WTC11 (cell line): ENCODE data around the gene ERMP1. TPM values are rescaled to one million over a fixed set of nuclear protein-coding genes. Genes with fewer than 3 reads are reported as not detected.

Experiments used
- ATAC-seq: fragments of 200-7000 bp; cut with Tn5 transposase; 2 replicates; pipeline ENCODE4 v1.10.0; 2021; ENCODE audit warnings: mild to moderate bottlenecking, moderate library complexity
- CTCF ChIA-PET: fragments of 300-600 bp; sonication (Branson Sonifier 250); formaldehyde crosslinking; loops from one replicate; lab custom pipeline; 2021; ENCODE audit warnings: antibody characterized with exemption; lab: Charles Lee
- POLR2A ChIA-PET: fragments of 350-600 bp; sonication (Branson Sonifier 250); formaldehyde crosslinking; loops from one replicate; lab custom pipeline; 2021; ENCODE audit warnings: antibody characterized with exemption; lab: Charles Lee
- DNase-seq: peaks from one replicate; pipeline ENCODE4 v3.0.0; 2021; ENCODE audit warnings: low spot score
- H3K27ac Mint-ChIP-seq: 2 replicates; pipeline ENCODE4 v1.8.0; 2021; ENCODE audit warnings: mixed read lengths
- H3K27me3 Mint-ChIP-seq: 2 replicates; pipeline ENCODE4 v1.8.0; 2021; ENCODE audit warnings: low read depth, mild to moderate bottlenecking, moderate library complexity, mixed read lengths
- H3K36me3 Mint-ChIP-seq: 2 replicates; pipeline ENCODE4 v1.8.0; 2021; ENCODE audit warnings: mixed read lengths
- H3K4me1 Mint-ChIP-seq: 2 replicates; pipeline ENCODE4 v1.8.0; 2022; ENCODE audit warnings: mixed read lengths
- H3K4me3 Mint-ChIP-seq: 2 replicates; pipeline ENCODE4 v1.8.0; 2021; ENCODE audit warnings: mild to moderate bottlenecking, moderate library complexity, mixed read lengths
- H3K9me3 Mint-ChIP-seq: 2 replicates; pipeline ENCODE4 v1.8.0; 2021; ENCODE audit warnings: mixed read lengths
- ATF1 ChIP-seq: sonication (generic); formaldehyde crosslinking; IDR thresholded peaks from 2 replicates; pipeline ENCODE4 v1.8.1; 2023; ENCODE audit warnings: mild to moderate bottlenecking, moderate library complexity, missing genetic modification reagents
- CTCF ChIP-seq: fragments of 200-600 bp; IDR thresholded peaks from 2 replicates; pipeline ENCODE4 v1.8.0; 2022; ENCODE audit warnings: antibody characterized with exemption
- E2F4 ChIP-seq: sonication (generic); formaldehyde crosslinking; IDR thresholded peaks from 2 replicates; pipeline ENCODE4 v1.8.1; 2022; ENCODE audit warnings: low read depth, mild to moderate bottlenecking, moderate library complexity, missing genetic modification reagents, borderline replicate concordance
- JAZF1 ChIP-seq: fragments of 250-450 bp; sonication (Bioruptor Pico); IDR thresholded peaks from 2 replicates; pipeline ENCODE4 v1.9.0; 2021; ENCODE audit warnings: moderate library complexity, mild to moderate bottlenecking, inconsistent platforms
- KAT7 ChIP-seq: sonication (generic); formaldehyde crosslinking; IDR thresholded peaks from 2 replicates; pipeline ENCODE4 v1.8.1; 2023; ENCODE audit warnings: missing genetic modification reagents, mild to moderate bottlenecking, borderline replicate concordance
- MYBL2 ChIP-seq: sonication (generic); formaldehyde crosslinking; IDR thresholded peaks from 2 replicates; pipeline ENCODE4 v1.8.1; 2023; ENCODE audit warnings: mild to moderate bottlenecking, moderate library complexity, missing genetic modification reagents
- NR3C1 ChIP-seq: sonication (generic); formaldehyde crosslinking; conservative IDR thresholded peaks from 2 replicates; pipeline ENCODE4 v1.8.1; 2023; ENCODE audit warnings: low read depth, mild to moderate bottlenecking, missing genetic modification reagents
- PREB ChIP-seq: sonication (generic); formaldehyde crosslinking; IDR thresholded peaks from 2 replicates; pipeline ENCODE4 v1.8.1; 2022; ENCODE audit warnings: mild to moderate bottlenecking, missing genetic modification reagents, moderate library complexity, borderline replicate concordance
- ZBTB21 ChIP-seq: sonication (generic); formaldehyde crosslinking; IDR thresholded peaks from 2 replicates; pipeline ENCODE4 v1.8.1; 2023; ENCODE audit warnings: mild to moderate bottlenecking, missing genetic modification reagents, borderline replicate concordance
- ZNF138 ChIP-seq: sonication (generic); formaldehyde crosslinking; conservative IDR thresholded peaks from 2 replicates; pipeline ENCODE4 v1.8.1; 2022; ENCODE audit warnings: mild to moderate bottlenecking, moderate library complexity, missing genetic modification reagents
- ZNF219 ChIP-seq: sonication (generic); formaldehyde crosslinking; IDR thresholded peaks from 2 replicates; pipeline ENCODE4 v1.8.0; 2023; ENCODE audit warnings: missing genetic modification reagents, mild to moderate bottlenecking, borderline replicate concordance
- ZNF232 ChIP-seq: sonication (generic); formaldehyde crosslinking; IDR thresholded peaks from 2 replicates; pipeline ENCODE4 v1.8.0; 2022; ENCODE audit warnings: mild to moderate bottlenecking, missing genetic modification reagents
- ZNF317 ChIP-seq: sonication (generic); formaldehyde crosslinking; IDR thresholded peaks from 2 replicates; pipeline ENCODE4 v1.8.1; 2023; ENCODE audit warnings: low read depth, mild to moderate bottlenecking, moderate library complexity, missing genetic modification reagents, borderline replicate concordance
- ZNF416 ChIP-seq: fragments of 250-450 bp; sonication (Bioruptor Pico); IDR thresholded peaks from 2 replicates; pipeline ENCODE4 v1.9.0; 2021; ENCODE audit warnings: mild to moderate bottlenecking, inconsistent platforms
- total RNA-seq: library from RNA; stranded (reverse); gene quantifications from 3 replicates; pipeline ENCODE4 v1.2.3, GENCODE V29; 2021
- TF ChIP-seq, protein P1 (sequence below): sonication (generic); formaldehyde crosslinking; IDR thresholded peaks from 2 replicates; pipeline ENCODE4 v1.8.0; 2022; ENCODE audit warnings: mild to moderate bottlenecking, missing genetic modification reagents
- TF ChIP-seq, protein P2 (sequence below): sonication (generic); formaldehyde crosslinking; IDR thresholded peaks from 2 replicates; pipeline ENCODE4 v1.8.1; 2023; ENCODE audit warnings: mild to moderate bottlenecking, missing genetic modification reagents, borderline replicate concordance
- TF ChIP-seq, protein P3 (sequence below): fragments of 250-450 bp; sonication (Bioruptor Pico); IDR thresholded peaks from 2 replicates; pipeline ENCODE4 v1.9.0; 2021; ENCODE audit warnings: mild to moderate bottlenecking
- TF ChIP-seq, protein P4 (sequence below): sonication (generic); formaldehyde crosslinking; IDR thresholded peaks from 2 replicates; pipeline ENCODE4 v1.8.1; 2023; ENCODE audit warnings: mild to moderate bottlenecking, moderate library complexity, missing genetic modification reagents

The ERMP1 gene
- total RNA-seq, 1 experiment from 2014 or later, result 25.4 TPM

GRCh38 chr9:5811751-5812150 lies 21.2 kb downstream of the ERMP1 start:
- Mint-ChIP-seq H3K27me3 (no peaks in the 10 kb centered on the region), H3K9me3 (no peaks in the 10 kb centered on the region), H3K36me3 (peaks cover 17% of the 10 kb centered on the region), H3K27ac (no peak overlapping the region), H3K4me1 (no peaks in the 10 kb centered on the region), H3K4me3 (no peak overlapping the region)
- DNase-seq, result no peak
- no peak for ATAC-seq
- ChIA-PET CTCF (no interaction called here), POLR2A (no interaction called here)
- no peak for TF ChIP-seq NR3C1
- no peak for TF ChIP-seq ZNF219
- TF ChIP-seq ATF1 (CRISPR knock-in tag), result no peak
- TF ChIP-seq, protein P1, sequence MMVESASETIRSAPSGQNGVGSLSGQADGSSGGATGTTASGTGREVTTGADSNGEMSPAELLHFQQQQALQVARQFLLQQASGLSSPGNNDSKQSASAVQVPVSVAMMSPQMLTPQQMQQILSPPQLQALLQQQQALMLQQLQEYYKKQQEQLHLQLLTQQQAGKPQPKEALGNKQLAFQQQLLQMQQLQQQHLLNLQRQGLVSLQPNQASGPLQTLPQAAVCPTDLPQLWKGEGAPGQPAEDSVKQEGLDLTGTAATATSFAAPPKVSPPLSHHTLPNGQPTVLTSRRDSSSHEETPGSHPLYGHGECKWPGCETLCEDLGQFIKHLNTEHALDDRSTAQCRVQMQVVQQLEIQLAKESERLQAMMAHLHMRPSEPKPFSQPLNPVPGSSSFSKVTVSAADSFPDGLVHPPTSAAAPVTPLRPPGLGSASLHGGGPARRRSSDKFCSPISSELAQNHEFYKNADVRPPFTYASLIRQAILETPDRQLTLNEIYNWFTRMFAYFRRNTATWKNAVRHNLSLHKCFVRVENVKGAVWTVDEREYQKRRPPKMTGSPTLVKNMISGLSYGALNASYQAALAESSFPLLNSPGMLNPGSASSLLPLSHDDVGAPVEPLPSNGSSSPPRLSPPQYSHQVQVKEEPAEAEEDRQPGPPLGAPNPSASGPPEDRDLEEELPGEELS (CRISPR knock-in tag), result no peak
- no peak for TF ChIP-seq KAT7 (CRISPR knock-in tag)
- TF ChIP-seq ZNF138 (CRISPR knock-in tag), result no peak

- ATAC-seq, result no peak
- CTCF ChIA-PET, result no interaction called here
- DNase-seq, result no peak
- H3K36me3 Mint-ChIP-seq, result peaks cover 18% of the 10 kb centered on the region
- no peaks in the 10 kb centered on the region for H3K27me3 Mint-ChIP-seq
- no peaks in the 10 kb centered on the region for H3K9me3 Mint-ChIP-seq
- no peak overlapping the region for H3K4me3 Mint-ChIP-seq
- H3K27ac Mint-ChIP-seq, result no peak overlapping the region
- no peaks in the 10 kb centered on the region for H3K4me1 Mint-ChIP-seq
- TF ChIP-seq, protein P2, sequence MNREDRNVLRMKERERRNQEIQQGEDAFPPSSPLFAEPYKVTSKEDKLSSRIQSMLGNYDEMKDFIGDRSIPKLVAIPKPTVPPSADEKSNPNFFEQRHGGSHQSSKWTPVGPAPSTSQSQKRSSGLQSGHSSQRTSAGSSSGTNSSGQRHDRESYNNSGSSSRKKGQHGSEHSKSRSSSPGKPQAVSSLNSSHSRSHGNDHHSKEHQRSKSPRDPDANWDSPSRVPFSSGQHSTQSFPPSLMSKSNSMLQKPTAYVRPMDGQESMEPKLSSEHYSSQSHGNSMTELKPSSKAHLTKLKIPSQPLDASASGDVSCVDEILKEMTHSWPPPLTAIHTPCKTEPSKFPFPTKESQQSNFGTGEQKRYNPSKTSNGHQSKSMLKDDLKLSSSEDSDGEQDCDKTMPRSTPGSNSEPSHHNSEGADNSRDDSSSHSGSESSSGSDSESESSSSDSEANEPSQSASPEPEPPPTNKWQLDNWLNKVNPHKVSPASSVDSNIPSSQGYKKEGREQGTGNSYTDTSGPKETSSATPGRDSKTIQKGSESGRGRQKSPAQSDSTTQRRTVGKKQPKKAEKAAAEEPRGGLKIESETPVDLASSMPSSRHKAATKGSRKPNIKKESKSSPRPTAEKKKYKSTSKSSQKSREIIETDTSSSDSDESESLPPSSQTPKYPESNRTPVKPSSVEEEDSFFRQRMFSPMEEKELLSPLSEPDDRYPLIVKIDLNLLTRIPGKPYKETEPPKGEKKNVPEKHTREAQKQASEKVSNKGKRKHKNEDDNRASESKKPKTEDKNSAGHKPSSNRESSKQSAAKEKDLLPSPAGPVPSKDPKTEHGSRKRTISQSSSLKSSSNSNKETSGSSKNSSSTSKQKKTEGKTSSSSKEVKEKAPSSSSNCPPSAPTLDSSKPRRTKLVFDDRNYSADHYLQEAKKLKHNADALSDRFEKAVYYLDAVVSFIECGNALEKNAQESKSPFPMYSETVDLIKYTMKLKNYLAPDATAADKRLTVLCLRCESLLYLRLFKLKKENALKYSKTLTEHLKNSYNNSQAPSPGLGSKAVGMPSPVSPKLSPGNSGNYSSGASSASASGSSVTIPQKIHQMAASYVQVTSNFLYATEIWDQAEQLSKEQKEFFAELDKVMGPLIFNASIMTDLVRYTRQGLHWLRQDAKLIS (CRISPR knock-in tag), result no peak
- TF ChIP-seq MYBL2 (CRISPR knock-in tag), result no peak
- TF ChIP-seq, all 79 proteins: peak for 0
- POLR2A ChIA-PET, result interaction anchor here (0.6 kb wide), 1 partner anchor 11 kb away, joined by 4 read pairs; no protein-coding TSS in a partner anchor
Measured at GRCh38 chr9:5805478-5805877, 27.4 kb downstream of the ERMP1 start.

DNA sequence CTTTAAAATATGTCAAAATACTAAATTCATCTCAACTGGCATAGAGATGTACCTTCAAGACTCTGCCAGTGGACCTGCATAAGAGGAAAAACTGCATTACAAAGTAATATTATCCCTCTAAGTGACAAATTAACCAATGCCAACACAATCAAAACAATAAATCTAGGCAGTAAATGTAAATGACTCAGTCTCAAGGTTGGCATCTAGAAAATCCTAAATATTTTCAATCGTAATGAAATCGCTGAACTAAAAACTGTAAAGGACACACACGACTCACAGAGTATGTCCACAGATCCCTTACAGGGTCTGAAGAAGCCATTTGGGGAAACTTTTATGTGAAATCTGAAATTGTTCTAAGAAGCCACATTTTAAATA lies 31.2 kb downstream of the ERMP1 start:
- ChIA-PET POLR2A (no interaction called here), CTCF (no interaction called here)
- Mint-ChIP-seq H3K4me1 (no peaks in the 10 kb centered on the region), H3K27ac (no peak overlapping the region), H3K9me3 (no peaks in the 10 kb centered on the region), H3K36me3 (peaks cover 18% of the 10 kb centered on the region), H3K4me3 (no peak overlapping the region), H3K27me3 (no peaks in the 10 kb centered on the region)
- ATAC-seq (no peak), DNase-seq (no peak)
- TF ChIP-seq, protein P3, sequence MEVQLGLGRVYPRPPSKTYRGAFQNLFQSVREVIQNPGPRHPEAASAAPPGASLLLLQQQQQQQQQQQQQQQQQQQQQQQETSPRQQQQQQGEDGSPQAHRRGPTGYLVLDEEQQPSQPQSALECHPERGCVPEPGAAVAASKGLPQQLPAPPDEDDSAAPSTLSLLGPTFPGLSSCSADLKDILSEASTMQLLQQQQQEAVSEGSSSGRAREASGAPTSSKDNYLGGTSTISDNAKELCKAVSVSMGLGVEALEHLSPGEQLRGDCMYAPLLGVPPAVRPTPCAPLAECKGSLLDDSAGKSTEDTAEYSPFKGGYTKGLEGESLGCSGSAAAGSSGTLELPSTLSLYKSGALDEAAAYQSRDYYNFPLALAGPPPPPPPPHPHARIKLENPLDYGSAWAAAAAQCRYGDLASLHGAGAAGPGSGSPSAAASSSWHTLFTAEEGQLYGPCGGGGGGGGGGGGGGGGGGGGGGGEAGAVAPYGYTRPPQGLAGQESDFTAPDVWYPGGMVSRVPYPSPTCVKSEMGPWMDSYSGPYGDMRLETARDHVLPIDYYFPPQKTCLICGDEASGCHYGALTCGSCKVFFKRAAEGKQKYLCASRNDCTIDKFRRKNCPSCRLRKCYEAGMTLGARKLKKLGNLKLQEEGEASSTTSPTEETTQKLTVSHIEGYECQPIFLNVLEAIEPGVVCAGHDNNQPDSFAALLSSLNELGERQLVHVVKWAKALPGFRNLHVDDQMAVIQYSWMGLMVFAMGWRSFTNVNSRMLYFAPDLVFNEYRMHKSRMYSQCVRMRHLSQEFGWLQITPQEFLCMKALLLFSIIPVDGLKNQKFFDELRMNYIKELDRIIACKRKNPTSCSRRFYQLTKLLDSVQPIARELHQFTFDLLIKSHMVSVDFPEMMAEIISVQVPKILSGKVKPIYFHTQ, result no peak
- no peak for TF ChIP-seq CTCF
- TF ChIP-seq ZNF317 (CRISPR knock-in tag), result no peak
- TF ChIP-seq ZBTB21 (CRISPR knock-in tag), result no peak
- no peak for TF ChIP-seq ZNF232 (CRISPR knock-in tag)
- TF ChIP-seq, protein P4, sequence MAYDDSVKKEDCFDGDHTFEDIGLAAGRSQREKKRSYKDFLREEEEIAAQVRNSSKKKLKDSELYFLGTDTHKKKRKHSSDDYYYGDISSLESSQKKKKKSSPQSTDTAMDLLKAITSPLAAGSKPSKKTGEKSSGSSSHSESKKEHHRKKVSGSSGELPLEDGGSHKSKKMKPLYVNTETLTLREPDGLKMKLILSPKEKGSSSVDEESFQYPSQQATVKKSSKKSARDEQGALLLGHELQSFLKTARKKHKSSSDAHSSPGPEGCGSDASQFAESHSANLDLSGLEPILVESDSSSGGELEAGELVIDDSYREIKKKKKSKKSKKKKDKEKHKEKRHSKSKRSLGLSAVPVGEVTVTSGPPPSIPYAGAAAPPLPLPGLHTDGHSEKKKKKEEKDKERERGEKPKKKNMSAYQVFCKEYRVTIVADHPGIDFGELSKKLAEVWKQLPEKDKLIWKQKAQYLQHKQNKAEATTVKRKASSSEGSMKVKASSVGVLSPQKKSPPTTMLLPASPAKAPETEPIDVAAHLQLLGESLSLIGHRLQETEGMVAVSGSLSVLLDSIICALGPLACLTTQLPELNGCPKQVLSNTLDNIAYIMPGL (CRISPR knock-in tag), result no peak
- no peak for TF ChIP-seq JAZF1
- no peak for TF ChIP-seq E2F4 (CRISPR knock-in tag)
- no peak for TF ChIP-seq ZNF416 (CRISPR knock-in tag)
- no peak for TF ChIP-seq PREB (CRISPR knock-in tag)
